Hematopoietic multipotent progenitor cell treated with erythropoietin and hydrocortisone succinate and interleukin-3 and kit ligand, for 15 days (in vitro differentiated cells): ENCODE measurements around the gene CBX8.
"Not testable (repeated sequence)": the region's sequence is repeated elsewhere in the genome, so short reads cannot be mapped to it uniquely, and the experiment has no call there.

Source experiments
- DNase-seq: peaks from one replicate; pipeline ENCODE4 v3.0.0-alpha.2; 2015; ENCODE audit warnings: low spot score

Gene CBX8

DNA sequence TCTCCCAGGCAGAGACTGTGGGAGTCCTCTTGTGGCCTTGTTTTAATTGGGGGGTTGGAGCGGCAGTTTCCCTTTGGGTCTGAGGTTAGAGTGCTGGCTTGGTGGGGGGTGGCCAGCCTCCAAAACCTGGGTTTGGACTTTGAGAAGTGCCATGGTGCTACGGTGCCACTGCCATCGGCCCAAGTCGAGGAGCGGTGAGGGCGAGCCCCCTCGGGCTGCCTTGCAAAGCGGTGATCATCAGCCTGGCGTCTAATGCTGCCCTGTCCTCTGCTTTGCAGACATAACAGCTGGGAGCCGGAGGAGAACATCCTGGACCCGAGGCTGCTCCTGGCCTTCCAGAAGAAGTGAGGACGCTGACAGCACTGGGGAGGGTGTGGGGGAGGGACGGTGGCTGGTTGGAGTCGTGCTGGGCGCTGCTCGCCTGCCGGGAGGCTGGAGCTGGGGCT is 17.8 kb downstream of the CBX8 start:
- no peak for DNase-seq

DNA sequence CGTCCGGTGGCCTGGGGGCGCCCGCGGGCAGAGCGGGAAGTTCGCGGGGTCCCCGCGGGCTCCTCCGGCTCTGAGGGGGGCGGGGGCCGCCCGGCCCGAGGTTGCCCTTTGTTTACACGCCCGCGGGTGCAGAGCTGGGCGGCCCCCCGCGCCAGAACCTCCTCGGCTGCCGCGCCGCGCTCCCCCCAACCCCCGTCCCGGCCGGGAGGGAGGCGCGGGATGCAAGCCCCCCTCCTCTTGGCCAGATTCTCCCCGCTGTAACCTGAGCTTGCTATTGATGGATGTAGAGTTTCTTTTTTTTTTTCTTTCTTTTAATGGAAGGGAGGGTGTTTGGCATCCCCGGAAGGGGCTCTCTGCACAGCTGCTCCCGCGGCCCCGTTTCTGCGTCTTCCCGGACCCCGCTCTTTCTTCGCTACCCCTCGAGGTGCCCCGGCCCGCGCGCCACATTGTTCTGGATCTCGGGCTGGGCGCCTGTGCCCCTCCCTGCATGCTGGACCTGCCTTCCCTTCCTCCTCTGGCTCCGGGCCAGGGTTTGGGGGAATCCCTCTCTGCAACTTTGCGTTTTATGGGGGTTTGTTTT is 18.3 kb downstream of the CBX8 start:
- DNase-seq = no peak

DNA sequence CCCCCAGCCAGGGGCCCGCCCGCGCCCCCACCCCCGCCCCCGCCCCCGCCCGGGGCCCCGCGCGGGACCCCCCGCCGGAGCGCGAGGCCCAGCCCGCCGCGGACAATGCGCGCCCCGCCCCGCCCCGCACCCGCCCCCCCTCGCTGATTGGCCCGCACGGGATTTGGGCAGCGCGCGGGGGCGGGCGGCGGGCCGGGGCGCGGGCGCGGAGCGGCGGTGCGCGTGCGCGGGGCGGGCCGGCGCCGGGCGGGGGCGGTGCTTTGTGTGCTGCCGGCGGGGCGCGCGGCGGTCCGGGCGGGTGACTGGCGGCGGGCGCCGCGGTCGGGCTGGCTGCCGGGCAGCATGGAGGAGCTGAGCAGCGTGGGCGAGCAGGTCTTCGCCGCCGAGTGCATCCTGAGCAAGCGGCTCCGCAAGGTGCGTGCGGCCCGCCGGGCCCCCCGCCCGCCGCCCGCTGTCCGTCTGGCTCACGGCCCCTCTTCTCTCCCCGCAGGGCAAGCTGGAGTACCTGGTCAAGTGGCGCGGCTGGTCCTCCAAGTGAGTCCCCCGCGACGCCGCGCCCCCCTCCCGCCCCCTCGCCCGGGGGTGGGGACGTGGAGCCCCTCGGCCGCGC is 18.9 kb downstream of the CBX8 start, which contains the start of gene CBX2:
TSS of gene CBX2 (plus strand) at position 255 of the 610 bp plus-strand sequence. CDS start at position 343, 88 bp downstream.
- peak; percentile 79 for DNase-seq

DNA sequence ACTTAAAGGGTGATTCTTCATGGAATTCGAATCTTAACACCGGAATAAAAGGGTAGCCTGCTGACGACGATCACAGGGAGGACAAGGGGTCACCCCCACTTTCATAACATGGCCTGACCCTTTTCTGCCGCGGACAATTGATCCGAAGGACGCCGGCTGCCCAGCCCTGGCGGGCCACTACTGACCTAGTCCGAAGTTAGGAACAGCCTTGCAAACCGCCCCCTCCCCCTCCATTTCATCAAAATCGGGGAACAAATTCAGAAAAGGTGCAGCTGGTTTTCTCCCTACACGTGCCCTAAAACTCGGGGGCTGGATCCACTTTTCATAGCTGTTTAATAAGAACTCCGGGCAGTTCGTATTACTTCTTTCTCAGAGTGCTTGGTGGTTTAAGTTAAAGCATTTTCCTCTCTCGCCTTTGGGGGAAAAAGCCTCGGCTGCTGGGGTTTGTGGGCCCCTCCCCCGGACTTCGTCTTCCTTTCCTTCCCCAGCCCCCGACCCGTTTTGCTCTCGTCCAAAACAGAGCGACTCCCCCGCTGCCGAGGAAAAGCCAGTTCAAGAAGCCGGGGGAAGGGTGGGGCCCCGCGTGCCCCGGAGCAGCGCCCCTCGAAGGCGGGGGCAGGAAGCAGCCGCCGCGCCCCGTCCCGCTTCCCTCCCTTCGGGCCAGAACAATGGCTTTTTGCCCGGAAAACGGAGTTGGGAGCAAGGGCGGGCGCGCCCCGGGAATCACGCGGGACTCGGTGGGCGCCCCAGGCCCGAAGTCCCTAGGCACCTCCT is 19.6 kb downstream of the CBX8 start:
- DNase-seq = peak; percentile 25

DNA sequence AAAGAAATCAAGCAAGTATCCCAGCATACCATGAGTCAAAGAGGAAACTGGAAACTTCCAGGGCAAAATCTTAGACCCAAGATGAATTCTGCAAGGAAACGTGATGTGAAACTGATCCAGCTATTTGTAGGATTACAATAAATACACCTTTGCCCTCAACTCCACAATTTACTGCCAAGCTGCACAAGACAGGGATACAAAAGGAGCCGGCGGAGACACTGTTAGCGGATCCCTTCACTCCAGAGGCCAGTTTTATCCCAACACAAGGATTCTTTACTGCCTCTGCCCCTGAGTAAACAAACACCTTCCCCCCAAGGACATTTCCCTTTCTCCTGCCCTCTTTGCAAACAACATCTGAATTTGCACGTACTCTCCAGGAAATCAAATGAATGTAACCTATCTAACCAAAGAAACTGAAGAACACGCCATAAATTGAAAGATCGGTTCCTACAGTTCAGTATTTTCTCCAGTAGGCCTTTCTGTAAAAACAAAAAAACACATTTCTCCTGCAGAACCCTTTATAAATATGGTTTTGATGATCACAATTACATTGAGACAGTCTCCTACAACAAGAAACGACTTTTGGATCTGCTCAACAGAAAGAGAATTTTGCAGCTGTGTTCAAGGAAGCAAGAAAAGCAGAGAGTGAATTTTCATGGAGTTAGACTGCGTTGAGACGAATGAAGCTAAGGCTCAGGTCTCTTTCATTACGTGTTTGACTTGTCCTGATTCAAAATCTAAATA is 20.3 kb downstream of the CBX8 start:
- DNase-seq = no peak

DNA sequence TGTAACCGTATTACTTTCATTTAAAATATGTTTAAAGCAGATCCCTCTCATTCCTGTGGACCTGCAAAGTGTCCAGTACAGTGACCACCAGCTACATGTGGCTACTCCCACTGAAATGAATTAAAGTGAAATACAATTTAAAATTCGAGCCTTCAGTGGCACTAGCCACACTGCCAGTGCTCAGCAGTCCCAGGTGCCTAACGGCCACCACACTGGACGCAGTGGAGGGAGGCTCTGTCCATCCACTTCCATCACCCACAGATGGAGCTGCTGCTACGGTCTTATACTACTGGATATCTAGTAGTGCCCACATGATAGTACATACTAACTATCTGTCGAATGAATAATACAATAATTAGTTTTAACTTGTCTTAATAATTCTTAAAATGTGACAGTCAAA is 21.2 kb downstream of the CBX8 start:
- no peak for DNase-seq

DNA sequence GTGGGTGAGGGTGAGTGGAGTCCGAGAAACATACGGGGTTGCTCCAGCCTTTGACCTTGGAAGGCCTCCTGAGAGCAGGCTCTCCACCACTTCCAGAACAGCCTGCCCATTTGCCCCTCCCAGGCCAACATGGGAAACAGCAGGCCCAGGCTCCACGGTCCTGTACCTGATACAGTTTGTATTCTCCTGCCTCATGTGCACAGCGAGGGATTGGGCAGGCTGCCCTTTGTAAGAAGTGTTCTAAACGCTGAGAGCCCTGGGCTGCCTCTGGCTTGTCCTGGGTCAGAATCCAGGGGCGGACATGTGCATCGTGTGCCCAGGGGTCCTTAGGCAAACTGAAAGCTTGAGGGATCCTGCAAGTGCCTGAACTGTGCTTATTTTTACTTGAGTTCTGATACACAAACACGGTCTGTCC is 22.3 kb downstream of the CBX8 start:
- no peak for DNase-seq

DNA sequence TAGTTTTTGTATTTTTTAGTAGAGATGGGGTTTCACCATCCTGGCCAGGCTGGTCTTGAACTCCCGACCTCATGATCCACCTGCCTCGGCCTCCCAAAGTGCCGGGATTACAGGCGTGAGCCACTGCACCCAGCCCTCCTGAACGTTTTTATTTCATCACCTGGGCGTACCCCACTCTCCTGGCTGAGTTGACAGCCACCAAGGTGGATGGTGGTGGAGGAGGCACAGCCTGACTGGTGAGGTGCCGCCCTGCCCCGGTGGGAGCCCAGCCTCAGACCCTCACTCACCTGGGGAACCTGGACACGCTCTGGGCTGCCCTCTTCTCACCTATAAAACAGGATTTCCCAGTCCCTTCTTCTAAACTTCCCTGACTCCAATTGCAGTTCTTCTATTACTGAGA is 24.2 kb downstream of the CBX8 start:
- DNase-seq = not testable (repeated sequence)

DNA sequence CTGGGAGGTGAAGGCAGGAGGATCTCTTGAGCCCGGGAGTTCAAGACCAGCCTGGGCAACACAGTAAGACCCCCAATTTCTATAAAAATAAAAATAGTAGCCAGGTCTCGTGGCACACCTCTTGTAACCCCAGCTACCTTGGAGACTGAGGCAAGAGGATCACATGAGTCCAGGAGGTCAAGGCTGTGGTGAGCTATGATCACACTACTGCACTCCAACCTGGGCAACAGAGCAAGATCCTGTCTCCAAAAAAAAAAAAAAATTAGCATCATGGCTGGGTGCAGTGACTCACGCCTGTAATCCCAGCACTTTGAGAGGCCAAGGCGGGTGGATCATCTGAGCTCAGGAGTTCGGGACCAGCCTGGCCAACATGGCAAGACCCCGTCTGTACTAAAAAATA is 25.6 kb downstream of the CBX8 start:
- no peak for DNase-seq

DNA sequence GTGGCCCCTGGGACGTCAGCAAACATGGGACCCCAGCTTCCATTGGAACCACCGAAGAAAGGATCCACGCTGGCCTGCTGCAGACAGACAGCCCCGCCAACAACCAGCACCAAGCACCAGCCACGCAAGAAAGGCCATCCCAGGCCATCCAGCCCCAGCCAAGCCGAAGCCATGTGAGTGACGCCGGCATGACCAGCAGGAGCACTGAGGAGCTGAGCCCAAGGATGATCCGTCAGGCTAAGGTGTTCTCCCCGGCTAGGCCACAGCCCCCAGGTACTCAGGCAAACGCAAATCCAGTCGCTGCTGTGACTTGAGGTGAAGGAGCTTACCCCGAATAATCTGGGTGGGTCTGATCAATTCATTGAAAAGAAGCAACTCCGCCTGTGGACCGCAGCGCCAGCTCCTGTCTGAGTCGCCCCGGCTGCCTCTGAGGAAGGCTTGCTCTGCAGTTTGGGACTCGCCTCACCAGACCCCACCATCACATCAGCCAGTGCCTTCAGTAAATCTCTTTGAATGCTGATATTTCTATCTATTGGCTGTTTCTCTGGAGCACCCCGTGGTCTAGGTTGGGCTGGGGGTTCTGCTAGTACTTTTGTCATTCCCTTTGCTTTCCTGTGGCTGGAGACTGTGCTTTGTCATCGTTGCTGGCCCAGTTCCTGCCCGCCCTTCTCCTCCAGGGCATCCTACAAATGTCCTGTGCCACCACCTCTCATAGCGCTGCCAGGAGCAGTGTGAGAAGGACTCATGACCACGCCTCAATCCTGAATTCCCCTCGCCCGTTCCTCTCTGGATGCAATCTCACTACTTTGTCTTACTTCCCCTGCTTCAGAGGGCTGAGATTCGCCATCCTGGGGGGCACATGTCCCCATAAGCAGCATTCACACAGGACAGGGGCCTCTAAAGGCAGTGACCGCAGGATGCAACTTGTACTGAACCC is 27.0 kb downstream of the CBX8 start:
- no peak for DNase-seq

DNA sequence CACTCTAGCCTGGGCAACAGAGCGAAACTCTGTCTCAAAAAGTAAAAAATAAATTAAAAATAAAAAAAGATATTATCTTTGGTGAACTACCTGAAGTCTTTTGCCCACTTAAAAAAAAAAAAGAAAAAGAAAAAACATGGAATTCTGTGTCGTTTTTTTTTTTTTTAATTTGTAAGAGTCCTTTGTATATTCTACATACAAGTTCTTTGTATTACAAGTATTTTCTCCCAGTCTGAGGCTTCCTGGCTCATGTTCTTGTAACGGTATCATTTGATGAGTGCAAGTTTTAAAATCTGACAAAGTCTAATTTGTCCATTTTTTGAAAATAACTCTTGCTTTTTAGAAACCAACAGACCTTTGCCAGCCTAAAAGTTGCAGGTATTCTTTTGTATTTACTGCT is 31.2 kb downstream of the CBX8 start:
- DNase-seq = no peak

DNA sequence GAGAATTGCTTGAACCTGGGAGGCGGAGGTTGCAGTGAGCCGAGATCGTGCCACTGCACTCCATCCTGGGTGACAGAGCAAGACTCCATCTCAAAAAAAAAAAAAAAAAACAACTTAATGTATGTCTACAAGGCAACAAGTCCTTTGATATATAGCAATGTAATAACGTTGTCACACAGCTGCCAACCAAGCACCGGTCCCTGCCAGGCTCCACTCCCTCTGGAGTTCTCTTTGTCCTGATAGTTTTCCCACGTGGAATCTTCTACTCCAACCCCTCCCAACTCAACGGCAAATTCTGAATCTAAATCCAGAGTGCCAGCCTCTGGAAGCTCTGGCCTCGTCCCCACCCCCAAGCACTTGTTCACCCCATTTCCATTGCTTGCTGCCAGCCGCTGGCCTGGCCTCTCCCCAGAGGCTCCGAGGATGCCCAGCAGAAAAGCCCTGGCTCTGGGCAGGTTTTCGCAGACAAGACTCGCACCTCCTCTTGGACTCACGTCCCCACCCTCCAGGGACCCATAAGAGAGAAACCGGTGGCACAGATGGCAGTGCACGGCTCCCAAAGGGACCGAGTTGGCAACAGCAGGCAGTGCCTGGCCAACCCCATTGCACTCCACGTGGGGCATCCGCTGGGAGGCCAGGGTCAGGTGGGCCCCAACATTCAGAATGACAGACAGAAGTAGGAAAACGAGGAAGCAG is 34.8 kb downstream of the CBX8 start:
- no peak for DNase-seq

DNA sequence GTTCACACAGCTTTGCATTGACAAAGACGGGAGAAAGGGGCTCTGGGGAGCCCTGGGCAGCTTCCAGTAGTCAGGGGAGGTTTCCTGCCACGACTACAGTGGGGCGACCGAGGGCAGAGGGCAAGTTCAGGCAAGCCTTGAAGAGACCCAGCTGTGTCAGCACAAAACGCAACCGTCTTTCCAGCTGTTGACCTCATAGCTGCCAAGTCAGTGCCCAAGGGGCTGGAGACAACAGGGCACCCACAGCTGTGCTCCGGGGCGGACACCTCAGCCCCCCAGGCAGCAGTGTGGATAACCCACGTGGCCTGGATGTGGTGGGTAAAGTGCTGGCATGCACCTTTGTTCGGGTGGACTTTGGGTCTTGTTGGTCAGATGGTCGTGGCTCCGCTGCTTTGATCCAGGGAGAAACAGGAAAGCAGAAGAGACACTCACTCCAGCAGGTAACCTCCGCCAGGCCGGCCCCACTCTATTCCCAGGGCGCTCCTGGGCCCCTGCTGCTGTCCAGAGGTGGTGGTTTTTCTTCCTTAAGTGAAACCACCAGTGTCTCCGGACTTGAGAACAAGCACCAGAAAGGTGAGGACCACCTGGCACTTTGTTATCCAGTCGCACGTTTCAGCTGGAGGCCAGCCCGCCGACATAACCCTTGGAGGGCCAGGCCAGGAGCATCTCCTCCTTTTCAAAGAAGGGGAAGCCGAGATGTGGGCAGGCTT is 36.5 kb downstream of the CBX8 start:
- DNase-seq = no peak

DNA sequence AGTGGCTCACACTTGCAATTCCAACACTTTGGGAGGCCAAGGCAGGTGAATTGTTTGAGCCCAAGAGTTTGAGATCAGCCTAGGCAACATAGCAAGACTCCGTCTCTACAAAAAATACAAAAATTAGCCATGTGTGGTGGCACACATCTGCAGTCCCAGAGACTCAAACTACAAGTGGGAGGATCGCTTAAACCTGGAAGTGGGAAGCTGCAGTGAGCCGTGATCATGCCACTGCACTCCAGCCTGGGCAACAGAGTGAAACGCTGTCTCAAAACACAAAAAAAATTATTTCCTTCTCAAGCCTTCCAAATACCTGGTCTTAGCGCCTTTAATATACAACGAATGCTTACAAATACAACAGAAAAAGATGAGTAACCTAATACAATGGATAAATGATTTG is 38.6 kb downstream of the CBX8 start:
- no peak for DNase-seq

DNA sequence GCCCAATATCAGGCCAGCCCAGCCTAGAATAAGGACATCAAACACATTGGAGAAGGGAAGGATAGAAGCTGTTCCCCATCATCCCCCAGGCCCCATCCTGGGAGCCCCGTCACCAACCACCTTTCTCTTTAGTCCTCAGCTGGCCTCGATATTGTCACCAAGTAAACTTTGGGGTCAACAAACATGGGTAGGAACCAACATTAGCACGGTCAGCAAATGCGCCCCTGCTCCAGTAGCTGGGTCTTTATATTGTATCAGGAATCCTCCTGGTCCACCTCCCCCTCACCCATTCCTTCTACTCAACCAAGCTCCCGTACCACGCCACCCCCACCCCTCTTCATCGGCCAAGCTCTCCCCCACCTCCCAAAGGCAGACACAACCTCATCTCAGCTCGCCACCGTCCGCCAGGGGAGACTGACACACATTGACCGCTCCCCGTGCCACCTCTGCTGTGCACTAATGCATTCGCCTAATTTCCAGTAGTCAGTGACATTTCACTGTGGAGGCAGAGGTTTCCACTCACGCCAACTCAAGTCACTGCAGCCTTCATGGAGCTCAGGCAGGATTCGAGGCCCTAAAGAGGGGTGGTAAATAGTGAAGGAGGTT is 39.6 kb downstream of the CBX8 start:
- DNase-seq = no peak

DNA sequence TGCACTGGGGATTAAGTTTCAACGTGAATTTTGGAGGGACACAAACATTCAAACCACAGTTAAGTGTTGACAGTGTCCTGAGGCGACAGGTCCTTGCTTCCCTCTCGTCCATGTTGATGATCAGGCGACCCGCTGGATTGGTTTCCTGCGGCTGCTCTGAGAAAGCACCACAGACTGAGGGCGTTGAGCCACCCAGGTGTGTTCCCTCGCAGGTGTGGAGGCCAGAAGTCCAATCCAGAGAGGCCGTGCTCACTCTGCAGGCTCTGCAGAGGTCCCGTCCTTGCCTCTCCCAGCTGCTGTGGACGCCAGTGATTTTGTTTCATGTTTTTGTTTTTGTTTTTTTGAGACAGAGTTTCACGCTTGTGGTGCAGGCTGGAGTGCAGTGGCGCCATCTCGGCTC is 41.3 kb downstream of the CBX8 start:
- DNase-seq = no peak

DNA sequence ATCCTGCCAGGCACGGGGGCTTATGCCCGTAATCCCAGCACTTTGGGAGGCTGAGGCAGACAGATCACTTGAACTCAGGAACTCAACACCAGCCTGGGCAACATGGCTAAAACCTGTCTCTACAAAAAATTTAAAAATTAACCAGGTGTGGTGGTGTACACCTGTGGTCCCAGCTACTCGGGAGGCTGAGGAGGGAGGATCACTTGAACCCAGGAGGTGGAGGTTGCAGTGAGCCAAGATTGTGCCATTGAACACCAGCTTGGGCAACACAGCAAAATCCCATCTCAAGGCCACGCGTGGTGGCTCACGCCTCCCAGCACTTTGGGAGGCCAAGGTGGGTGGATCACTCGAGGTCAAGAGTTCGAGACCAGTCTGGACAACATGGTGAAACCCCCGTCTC is 42.0 kb downstream of the CBX8 start:
- not testable (repeated sequence) for DNase-seq

DNA sequence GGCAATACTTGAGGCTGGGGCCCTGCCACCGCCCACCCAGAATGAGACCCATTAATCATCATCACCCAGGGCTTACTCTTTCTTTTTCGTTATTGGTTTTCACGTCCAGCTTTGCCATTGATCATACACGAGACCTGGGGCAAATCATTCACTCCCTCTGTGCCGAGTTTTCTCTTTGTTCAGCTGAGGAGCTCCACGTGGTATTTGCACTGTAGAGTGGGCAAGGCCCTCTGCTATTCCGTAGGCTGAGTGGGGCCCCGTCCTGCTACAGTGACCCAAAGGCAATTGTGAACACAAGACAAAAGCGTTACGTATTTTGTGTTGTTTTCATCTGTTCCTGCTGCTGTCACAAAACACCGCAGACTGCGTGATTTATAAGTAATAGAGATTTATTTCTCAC is 42.5 kb downstream of the CBX8 start:
- DNase-seq = no peak

DNA sequence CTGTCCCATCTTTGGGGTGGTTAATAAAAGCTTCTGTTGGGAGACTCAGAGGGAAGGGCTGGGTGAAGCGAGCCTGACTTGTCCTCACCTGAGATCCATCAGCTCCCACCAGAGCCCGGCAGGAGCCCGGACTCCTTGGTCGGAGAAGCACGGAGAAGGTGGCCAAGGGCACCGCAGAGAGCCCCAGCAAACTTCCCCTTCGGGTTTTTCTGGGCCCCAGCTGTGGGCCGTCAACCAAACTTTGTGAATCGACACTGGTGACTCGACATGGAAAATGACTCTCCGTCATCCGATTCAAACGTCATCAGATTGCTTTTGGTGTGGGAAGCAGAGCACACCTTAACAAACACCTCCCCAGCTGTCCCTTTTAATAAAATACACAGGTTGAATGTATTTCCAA is 44.7 kb downstream of the CBX8 start:
- DNase-seq = no peak
